ENCODE results near the gene CAPS. TPM values are rescaled to one million over a fixed set of nuclear protein-coding genes. Genes with fewer than 3 reads are reported as not detected.

CAPS gene
- total RNA-seq, 1 donor from 2014 or later = 2.2 TPM

DNA sequence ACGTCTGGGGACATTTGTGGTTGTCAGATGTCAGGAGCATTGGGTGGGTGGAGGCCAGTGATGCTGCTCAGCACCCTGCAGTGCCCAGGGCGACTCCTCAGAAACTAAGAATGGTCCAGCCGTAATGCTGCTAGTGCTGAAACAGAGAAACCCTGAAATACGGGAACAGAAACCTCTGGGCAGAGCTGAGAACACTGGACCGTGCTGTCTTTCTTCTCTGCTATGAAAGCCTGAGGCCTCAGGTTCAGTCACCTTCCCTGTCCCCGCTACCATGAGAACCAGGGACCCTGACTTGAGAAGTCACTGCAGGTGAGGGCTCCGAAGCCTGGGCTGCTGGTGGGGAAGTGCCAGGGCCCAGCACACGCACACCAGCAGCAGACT, 13.4 kb downstream of the CAPS start:
- peaks cover 24% of the 10 kb centered on the region for H3K36me3 Mint-ChIP-seq
- H3K4me1 Mint-ChIP-seq = peaks cover 15% of the 10 kb centered on the region
- Histone ChIP-seq H3K27ac (no peak overlapping the region), H2AFZ (replicated peaks) (no peak overlapping the region), H3K4me1 (no peaks in the 10 kb centered on the region), H3K79me2 (ENCODE audit: low read depth) (no peaks in the 10 kb centered on the region), H3K36me3 (no peaks in the 10 kb centered on the region), H3K9me3 (ENCODE audit: low read depth) (no peaks in the 10 kb centered on the region), H3K4me2 (no peak overlapping the region), H3K9ac (no peak overlapping the region), H4K20me1 (ENCODE audit: low read depth) (peaks cover 20% of the 10 kb centered on the region), H3K4me3 (no peak overlapping the region), H3F3A (ENCODE audit: low read depth) (no peaks in the 10 kb centered on the region), H3K27me3 (no peaks in the 10 kb centered on the region)
- TF ChIP-seq EZH2 (IDR thresholded peaks at IDR 0.05) = no peak
- no peak for TF ChIP-seq CTCF (IDR thresholded peaks at IDR 0.05)
- no peak for TF ChIP-seq EZH2phosphoT487 (IDR thresholded peaks at IDR 0.05)
- H3K4me3 Mint-ChIP-seq = no peak overlapping the region
- no peaks in the 10 kb centered on the region for H3K9me3 Mint-ChIP-seq
- no peak overlapping the region for H3K27ac Mint-ChIP-seq
- no peak for DNase-seq (ENCODE audit: low spot score)
- peaks cover 7% of the 10 kb centered on the region for H3K27me3 Mint-ChIP-seq (ENCODE audit: insufficient read depth, low read depth)

- no peaks in the 10 kb centered on the region for H3K9me3 Mint-ChIP-seq
- H3K36me3 ChIP-seq = no peaks in the 10 kb centered on the region
- no peaks in the 10 kb centered on the region for H3K9me3 ChIP-seq (ENCODE audit: low read depth)
- H3K27ac Mint-ChIP-seq = no peak overlapping the region
- TF ChIP-seq EZH2 (IDR thresholded peaks at IDR 0.05) (no peak), CTCF (IDR thresholded peaks at IDR 0.05) (no peak), EZH2phosphoT487 (IDR thresholded peaks at IDR 0.05) (no peak)
- peaks cover 36% of the 10 kb centered on the region for H4K20me1 ChIP-seq (ENCODE audit: low read depth)
- no peaks in the 10 kb centered on the region for H3K27me3 ChIP-seq
- peaks cover 7% of the 10 kb centered on the region for H3K27me3 Mint-ChIP-seq (ENCODE audit: insufficient read depth, low read depth)
- H2AFZ ChIP-seq (replicated peaks) = no peak overlapping the region
- H3K4me1 ChIP-seq = no peaks in the 10 kb centered on the region
- peaks cover 19% of the 10 kb centered on the region for H3K36me3 Mint-ChIP-seq
- no peak overlapping the region for H3K4me2 ChIP-seq
- H3K9ac ChIP-seq = no peak overlapping the region
- peaks cover 21% of the 10 kb centered on the region for H3K4me1 Mint-ChIP-seq
- no peaks in the 10 kb centered on the region for H3F3A ChIP-seq (ENCODE audit: low read depth)
- H3K27ac ChIP-seq = no peak overlapping the region
- no peak overlapping the region for H3K4me3 Mint-ChIP-seq
- H3K4me3 ChIP-seq = no peak overlapping the region
- DNase-seq (ENCODE audit: low spot score) = no peak
- H3K79me2 ChIP-seq (ENCODE audit: low read depth) = peaks cover 4% of the 10 kb centered on the region
Observed at GRCh38 chr19:5929179-5929578, 15.1 kb downstream of the CAPS start.

DNA sequence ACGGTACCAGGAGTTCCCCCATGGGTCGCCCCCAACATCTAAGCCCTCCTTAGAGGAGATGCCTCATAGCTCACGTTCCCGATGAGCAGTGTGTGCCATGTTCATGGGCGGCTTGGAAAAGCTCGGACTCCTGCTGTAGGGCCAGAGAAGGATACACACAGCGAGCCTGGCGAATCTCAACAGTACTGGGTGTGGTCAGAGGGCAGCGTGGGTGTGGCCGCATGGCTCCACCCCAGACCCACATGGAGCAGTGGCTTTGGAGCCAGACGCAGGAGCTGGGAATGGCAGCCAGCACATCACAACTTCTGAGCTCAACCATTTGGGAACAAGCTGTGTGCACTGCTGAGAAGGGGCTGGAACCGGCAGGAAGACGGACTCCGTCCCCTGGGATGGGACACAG, 15.6 kb downstream of the CAPS start:
- no peaks in the 10 kb centered on the region for H3K4me1 ChIP-seq
- TF ChIP-seq CTCF (IDR thresholded peaks at IDR 0.05) (no peak), EZH2phosphoT487 (IDR thresholded peaks at IDR 0.05) (no peak), EZH2 (IDR thresholded peaks at IDR 0.05) (no peak)
- H3K4me2 ChIP-seq = no peak overlapping the region
- peaks cover 41% of the 10 kb centered on the region for H4K20me1 ChIP-seq (ENCODE audit: low read depth)
- Mint-ChIP-seq H3K36me3 (peaks cover 18% of the 10 kb centered on the region), H3K4me3 (no peak overlapping the region), H3K9me3 (no peaks in the 10 kb centered on the region), H3K27ac (no peak overlapping the region), H3K27me3 (ENCODE audit: insufficient read depth, low read depth) (peaks cover 7% of the 10 kb centered on the region), H3K4me1 (peaks cover 22% of the 10 kb centered on the region)
- no peak overlapping the region for H3K27ac ChIP-seq
- no peak overlapping the region for H3K4me3 ChIP-seq
- H3K9me3 ChIP-seq (ENCODE audit: low read depth) = no peaks in the 10 kb centered on the region
- H3F3A ChIP-seq (ENCODE audit: low read depth) = no peaks in the 10 kb centered on the region
- H3K9ac ChIP-seq = no peak overlapping the region
- H3K27me3 ChIP-seq = no peaks in the 10 kb centered on the region
- peaks cover 8% of the 10 kb centered on the region for H3K79me2 ChIP-seq (ENCODE audit: low read depth)
- no peaks in the 10 kb centered on the region for H3K36me3 ChIP-seq
- no peak overlapping the region for H2AFZ ChIP-seq (replicated peaks)
- no peak for DNase-seq (ENCODE audit: low spot score)

Measured in neural progenitor cell (in vitro differentiated cells).